ENCODE results near the gene CCDC89. TPM values are rescaled to one million over a fixed set of nuclear protein-coding genes. Genes with fewer than 3 reads are reported as not detected.

The CCDC89 gene
- total and polyA plus RNA-seq, 12 donors = 0.22 to 0.83 (median 0.52) TPM

DNA sequence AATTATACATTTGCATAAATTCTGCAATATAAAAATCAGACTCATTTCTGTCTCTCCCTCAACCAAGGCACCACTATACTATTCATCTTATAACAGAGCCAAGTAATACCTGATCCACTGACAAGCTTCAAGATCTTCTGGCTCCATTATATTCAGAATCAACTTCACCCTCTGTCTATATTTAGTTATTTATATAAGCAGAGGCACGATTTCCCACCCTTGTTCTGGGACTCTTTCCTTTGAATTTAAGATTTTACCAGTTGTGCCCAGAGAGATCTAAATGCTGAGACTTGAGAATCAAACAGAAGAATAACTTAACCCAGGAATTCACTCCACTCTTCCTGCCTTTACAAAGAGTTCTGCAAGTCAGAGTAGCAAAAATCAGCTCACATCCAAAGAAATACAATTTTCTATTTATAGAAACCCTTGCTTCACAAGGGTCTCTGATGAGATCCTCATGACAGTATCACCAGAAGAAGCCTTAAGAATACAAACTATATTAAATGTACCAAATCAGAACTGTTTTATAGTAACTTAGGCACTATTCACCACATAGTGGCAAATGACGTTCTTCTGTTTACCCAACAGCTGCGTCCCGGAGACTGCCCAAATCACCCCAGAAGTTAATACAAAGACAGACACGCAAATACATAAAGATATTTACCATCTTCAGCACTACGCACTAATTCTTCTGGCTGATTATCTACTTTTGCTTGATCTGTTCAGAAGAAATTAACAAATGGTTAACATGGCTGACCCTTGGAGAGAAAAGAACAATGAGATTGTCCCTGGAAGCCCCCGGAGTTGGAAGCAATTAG lies 32.3 kb upstream of the CCDC89 start:
- peaks cover 0 to 9% (median 0%) of the 10 kb centered on the region in 9 donors for H3K36me3 ChIP-seq
- WGBS, 2 donors = 58% methylated on average over 7 of the region's 7 CpGs
- intact Hi-C loops (cut with DNase I) = loop anchor here in 1 of 10 donors (5.0 kb wide), 1 partner anchor 51 kb away; the partner anchor contains the start of gene CREBZF
- peaks cover 0 to 24% (median 9%) of the 10 kb centered on the region in 9 donors for H3K4me1 ChIP-seq
- H3K27ac ChIP-seq = peak overlapping the region in 9 of 10 donors; percentile 41 to 85 (median 73)
- DNase-seq (no peak), ATAC-seq (peak in 1 of 8 donors; percentile 38)
- H3K9me3 ChIP-seq = no peaks in the 10 kb centered on the region
- H3K27me3 ChIP-seq = no peaks in the 10 kb centered on the region
- H3K4me3 ChIP-seq = peak overlapping the region in 7 of 10 donors; percentile 5 to 44 (median 36)
- TF ChIP-seq, protein P1, sequence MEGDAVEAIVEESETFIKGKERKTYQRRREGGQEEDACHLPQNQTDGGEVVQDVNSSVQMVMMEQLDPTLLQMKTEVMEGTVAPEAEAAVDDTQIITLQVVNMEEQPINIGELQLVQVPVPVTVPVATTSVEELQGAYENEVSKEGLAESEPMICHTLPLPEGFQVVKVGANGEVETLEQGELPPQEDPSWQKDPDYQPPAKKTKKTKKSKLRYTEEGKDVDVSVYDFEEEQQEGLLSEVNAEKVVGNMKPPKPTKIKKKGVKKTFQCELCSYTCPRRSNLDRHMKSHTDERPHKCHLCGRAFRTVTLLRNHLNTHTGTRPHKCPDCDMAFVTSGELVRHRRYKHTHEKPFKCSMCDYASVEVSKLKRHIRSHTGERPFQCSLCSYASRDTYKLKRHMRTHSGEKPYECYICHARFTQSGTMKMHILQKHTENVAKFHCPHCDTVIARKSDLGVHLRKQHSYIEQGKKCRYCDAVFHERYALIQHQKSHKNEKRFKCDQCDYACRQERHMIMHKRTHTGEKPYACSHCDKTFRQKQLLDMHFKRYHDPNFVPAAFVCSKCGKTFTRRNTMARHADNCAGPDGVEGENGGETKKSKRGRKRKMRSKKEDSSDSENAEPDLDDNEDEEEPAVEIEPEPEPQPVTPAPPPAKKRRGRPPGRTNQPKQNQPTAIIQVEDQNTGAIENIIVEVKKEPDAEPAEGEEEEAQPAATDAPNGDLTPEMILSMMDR (IDR thresholded peaks at IDR 0.05) = no peak

DNA sequence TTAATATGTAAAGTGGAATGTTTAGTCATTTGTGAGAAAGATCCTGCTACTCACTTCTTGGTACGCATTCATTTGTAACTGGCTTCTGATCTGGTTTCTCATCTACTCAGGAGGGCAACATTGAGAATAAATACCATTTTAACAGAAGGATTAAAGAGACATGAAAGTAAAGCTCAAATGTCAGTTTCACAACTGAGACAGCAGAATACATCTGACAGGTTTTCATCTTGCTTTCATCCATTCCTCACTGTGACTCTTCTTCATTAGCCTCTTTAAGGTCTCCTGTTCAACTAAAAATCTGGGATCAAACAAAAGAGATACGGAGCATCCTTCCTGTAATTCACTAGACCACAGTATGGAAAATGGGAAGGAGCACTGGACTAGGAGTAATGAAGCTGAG lies 31.4 kb upstream of the CCDC89 start:
- Histone ChIP-seq H3K36me3 (peaks cover 0 to 11% (median 0%) of the 10 kb centered on the region in 9 donors), H3K27ac (peak overlapping the region in 8 of 10 donors; percentile 6 to 85 (median 67)), H3K4me1 (peaks cover 0 to 24% (median 9%) of the 10 kb centered on the region in 9 donors), H3K27me3 (no peaks in the 10 kb centered on the region), H3K9me3 (no peaks in the 10 kb centered on the region), H3K4me3 (peak overlapping the region in 5 of 10 donors; percentile 29 to 44 (median 43))
- TF ChIP-seq, protein P1 (IDR thresholded peaks at IDR 0.05) = no peak
- no peak for DNase-seq
- intact Hi-C loops (cut with DNase I) = loop anchor here in 1 of 10 donors (5.0 kb wide), 1 partner anchor 50 kb away; the partner anchor contains the start of gene CREBZF
- 81 to 86% methylated on average over 2 of the region's 2 CpGs for WGBS, 2 donors
- no peak for ATAC-seq

DNA sequence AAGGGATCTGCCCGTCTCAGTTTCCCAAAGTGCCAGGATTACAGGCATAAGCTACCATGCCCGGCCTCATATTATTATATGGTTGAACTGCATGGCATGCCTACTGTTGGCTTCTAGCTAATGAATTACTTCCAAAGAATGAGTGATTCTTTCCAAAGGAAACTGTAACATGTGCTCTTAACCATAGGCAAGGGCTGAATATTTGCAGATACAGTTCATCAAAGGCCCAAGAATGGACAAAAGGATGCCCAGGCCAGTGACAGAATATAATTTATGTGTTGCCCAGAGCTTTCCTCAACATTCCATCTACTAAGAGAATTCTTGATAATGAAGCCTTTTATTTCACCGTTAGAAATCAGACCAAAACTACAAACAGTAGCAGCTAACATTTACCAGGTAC lies 27.0 kb upstream of the CCDC89 start:
- H3K9me3 ChIP-seq = no peaks in the 10 kb centered on the region
- DNase-seq (no peak), ATAC-seq (no peak)
- WGBS, 2 donors = 86 to 88% methylated on average over 3 of the region's 3 CpGs
- peaks cover 0 to 13% (median 0%) of the 10 kb centered on the region in 9 donors for H3K36me3 ChIP-seq
- intact Hi-C loops (cut with DNase I) = no loop called here
- peaks cover 0 to 5% (median 0%) of the 10 kb centered on the region in 9 donors for H3K4me1 ChIP-seq
- no peaks in the 10 kb centered on the region for H3K27me3 ChIP-seq
- TF ChIP-seq, protein P1 (IDR thresholded peaks at IDR 0.05) = no peak
- no peak overlapping the region for H3K4me3 ChIP-seq
- no peak overlapping the region for H3K27ac ChIP-seq

DNA sequence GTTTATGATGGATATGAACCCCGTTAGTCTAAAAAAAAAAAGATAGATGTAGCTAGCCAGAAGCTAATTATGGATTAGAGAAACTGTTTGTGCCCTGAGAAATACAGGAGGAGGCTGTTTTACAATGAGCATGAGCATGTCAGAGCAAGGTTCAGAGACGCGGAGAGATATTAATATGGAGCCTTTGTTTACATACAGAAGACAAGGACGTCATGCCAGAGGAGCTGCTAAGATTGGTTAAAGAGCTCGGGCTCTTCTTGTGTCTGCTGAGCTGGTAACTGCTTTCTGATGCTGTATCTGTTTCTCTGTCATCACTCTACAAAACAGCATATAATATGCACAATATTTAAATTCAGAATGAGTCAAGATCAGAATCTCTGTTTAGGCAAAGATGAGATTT lies 24.9 kb upstream of the CCDC89 start:
- Histone ChIP-seq H3K4me1 (peaks cover 0 to 3% (median 0%) of the 10 kb centered on the region in 9 donors), H3K27ac (no peak overlapping the region), H3K27me3 (no peaks in the 10 kb centered on the region), H3K4me3 (no peak overlapping the region), H3K36me3 (peaks cover 0 to 20% (median 0%) of the 10 kb centered on the region in 9 donors), H3K9me3 (no peaks in the 10 kb centered on the region)
- no peak for DNase-seq
- no peak for ATAC-seq
- intact Hi-C loops (cut with DNase I) = no loop called here
- WGBS, 2 donors = 72 to 74% methylated on average over 5 of the region's 5 CpGs
- TF ChIP-seq, protein P1 (IDR thresholded peaks at IDR 0.05) = no peak
